H1 (cell line): ENCODE measurements around the gene SLC7A9. TPM values are rescaled to one million over a fixed set of nuclear protein-coding genes. Genes with fewer than 3 reads are reported as not detected.

Source experiments
- ASH2L ChIP-seq: fragments of 200-600, 300-600 bp; sonication (generic); IDR thresholded peaks from one replicate; pipeline ENCODE4 v1.7.1; 2017; ENCODE audit warnings: low read length
- EGR1 ChIP-seq: IDR thresholded peaks from 2 replicates; pipeline ENCODE4 v1.6.1; 2011; ENCODE audit warnings: low read depth, low read length, borderline replicate concordance
- GTF2F1 ChIP-seq: IDR thresholded peaks from 2 replicates; pipeline ENCODE4 v1.6.1; 2012; ENCODE audit warnings: low read depth, low read length, improper control_type of control experiment, borderline replicate concordance
- RBBP5 ChIP-seq: IDR thresholded peaks from 2 replicates; pipeline ENCODE4 v1.7.1; 2012; ENCODE audit warnings: low read depth, mild to moderate bottlenecking, inconsistent platforms, low read length, moderate library complexity, borderline replicate concordance
- SP1 ChIP-seq: IDR thresholded peaks from 2 replicates; pipeline ENCODE4 v1.6.1; 2011; ENCODE audit warnings: low read depth, low read length
- SP4 ChIP-seq: IDR thresholded peaks from 2 replicates; pipeline ENCODE4 v1.6.1; 2012; ENCODE audit warnings: low read length, inconsistent platforms
- polyA plus RNA-seq, 7 experiments: library from polyadenylated mRNA; depleted of rRNA in 3 of 7; stranded (reverse) in 5 of 7; unstranded in 2 of 7; fragments of >200 nt in 5 of 7; fragments of 200-250 nt in 2 of 7; gene quantifications; 1 replicate in 5 of 7; 2 replicates in 1 of 7; 4 replicates in 1 of 7; pipeline versions ENCODE4 v1.2.1 to v1.2.3, GENCODE V29; 2011 to 2013; ENCODE audit warnings: missing spikeins in 2 of 7, mixed read lengths in 2 of 7
- total RNA-seq: library from RNA; stranded (reverse); fragmentation: NEBNext Ultra II Directional; extraction: Animal tissue kit (Norgen Biotek cat#: 25700); gene quantifications from 2 replicates; pipeline ENCODE4 v1.2.1, GENCODE V29; 2021

The SLC7A9 gene
- total and polyA plus RNA-seq, 2 of the 8 experiments (the other 6 are each of a cell fraction or from before 2014, with no cell fraction given): 0.15 TPM; not detected in 1

- TF ChIP-seq EGR1: no peak
- TF ChIP-seq SP1: no peak
- TF ChIP-seq RBBP5: no peak
- no peak for TF ChIP-seq SP4
- TF ChIP-seq GTF2F1: no peak
- no peak for TF ChIP-seq ASH2L
Observed at GRCh38 chr19:32890841-32891240, 21.3 kb upstream of the SLC7A9 start (continued).
